SK-N-SH (cell line): ENCODE results near the gene RGSL1. TPM values are rescaled to one million over a fixed set of nuclear protein-coding genes. Genes with fewer than 3 reads are reported as not detected.

Experiments
- CTCF ChIA-PET: fragments of 300-600, 350-600 bp; formaldehyde crosslinking; extraction: SDS; loops from one replicate; lab custom pipeline; 2021; lab: Yijun Ruan, JAX
- POLR2A ChIA-PET: fragments of 350-600 bp; sonication (Branson Sonifier 250); formaldehyde crosslinking; extraction: SDS; loops from one replicate; lab custom pipeline; 2020; ENCODE audit warnings: antibody characterized with exemption, inconsistent platforms; lab: Yijun Ruan, JAX
- DNase-seq: peaks from one replicate; pipeline ENCODE4 v3.0.0; 2012
- H2AFZ ChIP-seq: fragments of 200-600 bp; sonication (generic); 2 replicates; pipeline ENCODE4 v1.8.1; 2016; ENCODE audit warnings: antibody characterized with exemption, mild to moderate bottlenecking, low read depth
- H3F3A ChIP-seq: fragments of 200-600 bp; sonication (generic); replicated peaks from 2 replicates; pipeline ENCODE3; 2016; ENCODE audit warnings: antibody characterized with exemption, mild to moderate bottlenecking; ENCODE audit not compliant: insufficient read depth
- H3K27ac ChIP-seq, 2 experiments: fragments of 200-500 bp in 1 of 2; fragments of 200-600 bp in 1 of 2; sonication (Bioruptor generic) in 1 of 2; sonication (generic), shearing (Covaris generic) in 1 of 2; 2 replicates each; pipeline versions ENCODE4 v1.5.1 to v1.6.1; 2014 to 2016; ENCODE audit warnings: low read depth in 2 of 2, inconsistent platforms in 1 of 2, low read length in 1 of 2, mild to moderate bottlenecking in 1 of 2, mixed read lengths in 1 of 2
- H3K27me3 ChIP-seq: fragments of 200-600 bp; sonication (generic), shearing (Covaris generic); 2 replicates; pipeline ENCODE4 v1.6.1; 2016; ENCODE audit warnings: mixed run types; ENCODE audit not compliant: insufficient read depth
- H3K36me3 ChIP-seq, 2 experiments: fragments of 200-500 bp in 1 of 2; fragments of 200-600 bp in 1 of 2; sonication (Bioruptor generic) in 1 of 2; sonication (generic) in 1 of 2; replicated peaks in 1 of 2; 2 replicates each; pipeline versions ENCODE3 to v1.5.1; 2014 to 2016; ENCODE audit warnings: low read length in 1 of 2, mild to moderate bottlenecking in 1 of 2; ENCODE audit not compliant: insufficient read depth in 2 of 2, control insufficient read depth in 1 of 2
- H3K4me1 ChIP-seq, 2 experiments: fragments of 200-500 bp in 1 of 2; fragments of 200-600 bp in 1 of 2; sonication (Bioruptor generic) in 1 of 2; sonication (generic), shearing (Covaris generic) in 1 of 2; 2 replicates each; pipeline versions ENCODE4 v1.5.1 to v1.6.1; 2014 to 2016; ENCODE audit warnings: low read depth in 1 of 2, low read length in 1 of 2, mixed run types in 1 of 2; ENCODE audit not compliant: insufficient read depth in 2 of 2, control insufficient read depth in 1 of 2
- H3K4me2 ChIP-seq: fragments of 200-600 bp; sonication (generic), shearing (Covaris generic); 2 replicates; pipeline ENCODE4 v1.6.1; 2017; ENCODE audit warnings: mixed run types
- H3K4me3 ChIP-seq, 2 experiments: fragments of 200-500 bp in 1 of 2; fragments of 200-600 bp in 1 of 2; sonication (Bioruptor generic) in 1 of 2; sonication (generic), shearing (Covaris generic) in 1 of 2; 2 replicates each; pipeline versions ENCODE4 v1.5.1 to v1.8.1; 2014 to 2016; ENCODE audit warnings: low read depth in 2 of 2, inconsistent platforms in 1 of 2, low read length in 1 of 2, mild to moderate bottlenecking in 1 of 2, mixed read lengths in 1 of 2, moderate library complexity in 1 of 2
- H3K79me2 ChIP-seq: fragments of 200-600 bp; sonication (generic); 2 replicates; pipeline ENCODE4 v1.8.1; 2017; ENCODE audit warnings: mild to moderate bottlenecking; ENCODE audit not compliant: insufficient read depth
- H3K9ac ChIP-seq: fragments of 200-600 bp; sonication (generic); 2 replicates; pipeline ENCODE4 v1.6.1; 2017; ENCODE audit warnings: mixed run types
- H3K9me2 ChIP-seq: fragments of 200-600 bp; sonication (generic); 2 replicates; pipeline ENCODE4 v1.6.1; 2017; ENCODE audit warnings: mixed run types
- H3K9me3 ChIP-seq: fragments of 200-600 bp; sonication (generic); 2 replicates; pipeline ENCODE4 v1.6.1; 2017; ENCODE audit warnings: mixed run types, mild to moderate bottlenecking, moderate library complexity
- H4K20me1 ChIP-seq: fragments of 200-600 bp; sonication (generic); 2 replicates; pipeline ENCODE4 v1.6.1; 2017; ENCODE audit warnings: mild to moderate bottlenecking, mixed run types; ENCODE audit not compliant: insufficient read depth
- ELF1 ChIP-seq: IDR thresholded peaks from 2 replicates; pipeline ENCODE4 v1.4.0; 2012
- EP300 ChIP-seq, 2 experiments: IDR thresholded peaks; 2 replicates each; pipeline versions ENCODE4 v1.4.0 to v1.6.1; 2012; ENCODE audit warnings: borderline replicate concordance in 1 of 2, low read depth in 1 of 2, low read length in 1 of 2
- FOXJ3 ChIP-seq: sonication (generic); formaldehyde crosslinking; IDR thresholded peaks from 2 replicates; pipeline ENCODE4 v1.5.1; 2020; ENCODE audit warnings: mild to moderate bottlenecking, missing genetic modification reagents
- FOXM1 ChIP-seq: IDR thresholded peaks from 2 replicates; pipeline ENCODE4 v1.4.0; 2012; ENCODE audit warnings: low read depth, mild to moderate bottlenecking
- GABPA ChIP-seq: IDR thresholded peaks from 2 replicates; pipeline ENCODE4 v1.4.0; 2012; ENCODE audit warnings: low read depth, mild to moderate bottlenecking
- GATA2 ChIP-seq: sonication (generic); formaldehyde crosslinking; IDR thresholded peaks from 2 replicates; pipeline ENCODE4 v1.5.0; 2020; ENCODE audit warnings: mild to moderate bottlenecking, missing genetic modification reagents
- MEF2A ChIP-seq: IDR thresholded peaks from 2 replicates; pipeline ENCODE4 v1.4.0; 2012; ENCODE audit warnings: low read depth, borderline replicate concordance
- NFIC ChIP-seq: IDR thresholded peaks from 2 replicates; pipeline ENCODE4 v1.4.0; 2012; ENCODE audit warnings: borderline replicate concordance
- NRF1 ChIP-seq: IDR thresholded peaks from 2 replicates; pipeline ENCODE4 v1.6.1; 2012; ENCODE audit warnings: low read depth, mild to moderate bottlenecking, low read length
- RAD21 ChIP-seq: IDR thresholded peaks from 2 replicates; pipeline ENCODE4 v1.6.1; 2012; ENCODE audit warnings: mild to moderate bottlenecking, low read length
- RCOR1 ChIP-seq: fragments of 150-350 bp; IDR thresholded peaks from 2 replicates; pipeline ENCODE4 v1.6.1; 2017; ENCODE audit warnings: antibody characterized with exemption, low read length
- RFX5 ChIP-seq: IDR thresholded peaks from 2 replicates; pipeline ENCODE4 v1.6.1; 2012; ENCODE audit warnings: mild to moderate bottlenecking, improper control_type of control experiment, low read length
- SMC3 ChIP-seq: IDR thresholded peaks from 2 replicates; pipeline ENCODE4 v1.6.1; 2012; ENCODE audit warnings: low read depth, low read length, improper control_type of control experiment
- TAF1 ChIP-seq: IDR thresholded peaks from 2 replicates; pipeline ENCODE4 v1.6.1; 2012; ENCODE audit warnings: low read depth, mild to moderate bottlenecking, low read length, moderate library complexity, borderline replicate concordance
- TEAD4 ChIP-seq: IDR thresholded peaks from 2 replicates; pipeline ENCODE4 v1.4.0; 2012; ENCODE audit warnings: mild to moderate bottlenecking, borderline replicate concordance; ENCODE audit not compliant: insufficient read depth
- USF1 ChIP-seq: IDR thresholded peaks from 2 replicates; pipeline ENCODE4 v1.4.0; 2012; ENCODE audit warnings: low read depth, borderline replicate concordance
- YY1 ChIP-seq: IDR thresholded peaks from 2 replicates; pipeline ENCODE4 v1.4.0; 2012; ENCODE audit warnings: low read depth, mild to moderate bottlenecking
- WGBS: methylation state at CpG from one replicate; pipeline ENCODE4 v1.1.6; 2017; ENCODE audit warnings: low lambda C conversion rate; 5-methylcytosine and 5-hydroxymethylcytosine counted together
- polyA plus RNA-seq, 3 experiments: library from polyadenylated mRNA; depleted of rRNA; stranded (reverse); fragments of >200 nt; gene quantifications; 2 replicates each; pipeline ENCODE4 v1.2.3, GENCODE V29; 2012
- TF ChIP-seq, protein P1 (sequence below): IDR thresholded peaks from 2 replicates; pipeline ENCODE4 v1.4.0; 2012; ENCODE audit warnings: low read depth, borderline replicate concordance
- TF ChIP-seq, protein P2 (sequence below): fragments of 150-350 bp; IDR thresholded peaks from 2 replicates; pipeline ENCODE4 v1.6.1; 2016; ENCODE audit warnings: mild to moderate bottlenecking, low read depth, low read length

RGSL1 gene
- polyA plus RNA-seq, 1 of the 3 experiments (the other 2 are of a cell fraction), result not detected

DNA sequence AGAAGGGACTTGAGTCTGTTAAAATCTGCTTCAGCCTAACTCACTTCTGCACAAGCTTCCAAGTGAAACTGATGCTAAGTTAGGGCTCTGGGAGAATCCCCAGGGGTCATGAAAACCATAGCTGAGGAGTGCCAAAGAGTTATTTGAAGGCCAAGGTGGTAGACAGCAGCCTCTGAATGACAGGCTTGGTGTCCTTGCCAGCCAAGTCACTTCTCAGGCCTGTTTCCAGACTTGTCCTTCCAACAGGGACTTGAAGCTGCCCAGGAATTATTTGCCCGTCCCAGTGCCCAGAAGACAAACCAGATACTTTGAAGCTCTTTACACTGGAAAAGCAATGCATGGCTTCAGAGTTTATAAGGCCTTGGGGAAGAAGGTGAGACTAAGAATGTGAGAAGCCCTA is 105.5 kb downstream of the RGSL1 start:
- Histone ChIP-seq H3K4me1 (no peaks in the 10 kb centered on the region), H3K79me2 (no peaks in the 10 kb centered on the region), H3K9me3 (no peaks in the 10 kb centered on the region), H3K36me3 (no peaks in the 10 kb centered on the region), H3F3A (no peaks in the 10 kb centered on the region), H3K9ac (no peak overlapping the region), H4K20me1 (no peaks in the 10 kb centered on the region), H3K4me2 (no peak overlapping the region), H3K9me2 (no peaks in the 10 kb centered on the region), H3K27me3 (no peaks in the 10 kb centered on the region), H2AFZ (no peak overlapping the region), H3K4me3 (no peak overlapping the region), H3K27ac (no peak overlapping the region)
- WGBS, result 25% methylated on average over 1 of the region's 1 CpG
- POLR2A ChIA-PET, result no interaction called here
- CTCF ChIA-PET, result no interaction called here
- TF ChIP-seq TEAD4, result no peak
- TF ChIP-seq GABPA, result no peak
- TF ChIP-seq USF1, result no peak
- no peak for TF ChIP-seq RFX5
- TF ChIP-seq SMC3, result no peak
- TF ChIP-seq, protein P1, sequence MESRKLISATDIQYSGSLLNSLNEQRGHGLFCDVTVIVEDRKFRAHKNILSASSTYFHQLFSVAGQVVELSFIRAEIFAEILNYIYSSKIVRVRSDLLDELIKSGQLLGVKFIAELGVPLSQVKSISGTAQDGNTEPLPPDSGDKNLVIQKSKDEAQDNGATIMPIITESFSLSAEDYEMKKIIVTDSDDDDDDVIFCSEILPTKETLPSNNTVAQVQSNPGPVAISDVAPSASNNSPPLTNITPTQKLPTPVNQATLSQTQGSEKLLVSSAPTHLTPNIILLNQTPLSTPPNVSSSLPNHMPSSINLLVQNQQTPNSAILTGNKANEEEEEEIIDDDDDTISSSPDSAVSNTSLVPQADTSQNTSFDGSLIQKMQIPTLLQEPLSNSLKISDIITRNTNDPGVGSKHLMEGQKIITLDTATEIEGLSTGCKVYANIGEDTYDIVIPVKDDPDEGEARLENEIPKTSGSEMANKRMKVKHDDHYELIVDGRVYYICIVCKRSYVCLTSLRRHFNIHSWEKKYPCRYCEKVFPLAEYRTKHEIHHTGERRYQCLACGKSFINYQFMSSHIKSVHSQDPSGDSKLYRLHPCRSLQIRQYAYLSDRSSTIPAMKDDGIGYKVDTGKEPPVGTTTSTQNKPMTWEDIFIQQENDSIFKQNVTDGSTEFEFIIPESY, result no peak
- no peak for TF ChIP-seq EP300 (IDR thresholded peaks at IDR 0.05; ENCODE audit: borderline replicate concordance in 1 of 2, low read depth in 1 of 2, low read length in 1 of 2)
- TF ChIP-seq NFIC, result no peak
- no peak for TF ChIP-seq GATA2 (CRISPR knock-in tag)
- TF ChIP-seq, protein P2, sequence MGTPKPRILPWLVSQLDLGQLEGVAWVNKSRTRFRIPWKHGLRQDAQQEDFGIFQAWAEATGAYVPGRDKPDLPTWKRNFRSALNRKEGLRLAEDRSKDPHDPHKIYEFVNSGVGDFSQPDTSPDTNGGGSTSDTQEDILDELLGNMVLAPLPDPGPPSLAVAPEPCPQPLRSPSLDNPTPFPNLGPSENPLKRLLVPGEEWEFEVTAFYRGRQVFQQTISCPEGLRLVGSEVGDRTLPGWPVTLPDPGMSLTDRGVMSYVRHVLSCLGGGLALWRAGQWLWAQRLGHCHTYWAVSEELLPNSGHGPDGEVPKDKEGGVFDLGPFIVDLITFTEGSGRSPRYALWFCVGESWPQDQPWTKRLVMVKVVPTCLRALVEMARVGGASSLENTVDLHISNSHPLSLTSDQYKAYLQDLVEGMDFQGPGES, result no peak
- no peak for TF ChIP-seq RAD21
- TF ChIP-seq FOXM1, result no peak
- TF ChIP-seq FOXJ3 (CRISPR knock-in tag), result no peak
- no peak for TF ChIP-seq NRF1
- TF ChIP-seq ELF1, result no peak
- no peak for TF ChIP-seq MEF2A
- TF ChIP-seq, all 33 proteins: peak for 0
- DNase-seq, result no peak

DNA sequence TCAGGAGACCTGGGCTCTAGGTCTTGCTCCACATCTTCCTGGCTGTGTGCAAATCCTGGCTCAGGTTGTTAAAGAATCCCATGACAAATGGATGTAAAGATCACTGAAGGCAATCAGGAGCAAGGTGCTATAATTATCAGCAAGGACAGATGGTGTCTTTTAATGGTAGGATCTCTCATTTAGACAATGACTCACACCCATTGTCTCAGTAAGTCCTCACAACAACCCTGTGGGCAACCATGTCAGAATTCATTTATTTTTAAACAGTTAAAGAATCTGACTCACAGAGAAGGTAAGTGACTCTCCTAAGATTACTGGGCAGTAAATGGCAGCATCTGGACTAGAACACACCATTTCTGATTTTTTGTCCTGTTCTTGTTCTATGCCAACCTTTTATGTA is 106.3 kb downstream of the RGSL1 start:
- CTCF ChIA-PET, result no interaction called here
- no peak overlapping the region for H3K27ac ChIP-seq

More for the DNA sequence above, 106.3 kb downstream of the RGSL1 start:
- no peak for TF ChIP-seq TAF1
- no peak for TF ChIP-seq YY1
- TF ChIP-seq TEAD4, result no peak
- TF ChIP-seq RCOR1, result no peak
- no peak for TF ChIP-seq GATA2 (CRISPR knock-in tag)
- H3K4me2 ChIP-seq, result no peak overlapping the region
- no peaks in the 10 kb centered on the region for H3K79me2 ChIP-seq
- H3F3A ChIP-seq, result no peaks in the 10 kb centered on the region
- POLR2A ChIA-PET, result no interaction called here
- no peaks in the 10 kb centered on the region for H3K36me3 ChIP-seq
- H3K4me1 ChIP-seq, result no peaks in the 10 kb centered on the region
- H2AFZ ChIP-seq, result no peak overlapping the region
- H3K4me3 ChIP-seq, result no peak overlapping the region
- no peaks in the 10 kb centered on the region for H3K27me3 ChIP-seq
- H4K20me1 ChIP-seq, result no peaks in the 10 kb centered on the region
- no peak overlapping the region for H3K9ac ChIP-seq
- H3K9me2 ChIP-seq, result no peaks in the 10 kb centered on the region
- DNase-seq, result no peak
- H3K9me3 ChIP-seq, result no peaks in the 10 kb centered on the region
